Effector CD8-positive, alpha-beta T cell (primary cell): ENCODE measurements around the gene MECR.

ENCODE experiments used
- DNase-seq: peaks from one replicate; lab custom pipeline; 2025; lab: John Stamatoyannopoulos, UW

Gene MECR

DNA sequence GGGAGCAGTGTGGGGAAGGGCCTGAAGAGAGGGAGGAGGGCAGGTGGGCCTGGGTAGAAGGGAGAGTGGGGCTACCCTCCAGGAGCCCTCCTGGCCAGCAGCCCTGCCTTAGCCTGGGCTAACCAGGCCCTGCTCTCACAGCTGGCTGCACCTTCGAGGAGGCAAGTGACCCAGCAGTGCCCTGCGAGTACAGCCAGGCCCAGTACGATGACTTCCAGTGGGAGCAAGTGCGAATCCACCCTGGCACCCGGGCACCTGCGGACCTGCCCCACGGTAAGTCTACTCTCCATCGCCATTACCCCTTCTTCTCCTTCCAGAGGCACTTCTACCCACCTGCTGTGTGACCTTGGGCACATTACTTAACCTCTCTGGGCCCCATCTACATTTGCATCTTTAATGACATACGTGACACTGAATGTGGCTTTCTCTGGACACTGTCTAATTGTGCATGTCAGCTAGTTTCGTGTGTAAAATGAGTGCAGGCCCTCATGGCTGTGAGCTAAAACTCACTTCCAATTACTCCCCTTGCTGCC, 24.5 kb upstream of the MECR start:
- DNase-seq: no peak

DNA sequence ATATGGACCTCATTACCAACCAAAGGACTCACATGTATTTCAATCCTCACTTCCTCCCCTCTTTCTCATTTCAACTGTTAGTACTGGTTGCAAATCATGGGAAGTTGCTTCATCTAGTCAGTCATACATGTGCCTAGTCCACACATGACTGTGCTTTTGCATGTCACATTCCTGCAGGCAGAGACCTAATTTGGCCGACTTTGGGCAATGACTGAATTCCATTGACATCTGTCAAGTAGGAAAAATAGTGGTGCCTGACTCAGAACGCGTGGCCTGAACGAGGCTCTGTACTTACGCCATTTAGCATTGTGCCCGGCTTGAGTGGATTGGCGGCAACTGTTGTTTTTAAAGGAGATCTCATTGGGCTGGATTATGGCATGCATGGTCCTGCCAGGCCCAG, 23.6 kb upstream of the MECR start:
- no peak for DNase-seq

DNA sequence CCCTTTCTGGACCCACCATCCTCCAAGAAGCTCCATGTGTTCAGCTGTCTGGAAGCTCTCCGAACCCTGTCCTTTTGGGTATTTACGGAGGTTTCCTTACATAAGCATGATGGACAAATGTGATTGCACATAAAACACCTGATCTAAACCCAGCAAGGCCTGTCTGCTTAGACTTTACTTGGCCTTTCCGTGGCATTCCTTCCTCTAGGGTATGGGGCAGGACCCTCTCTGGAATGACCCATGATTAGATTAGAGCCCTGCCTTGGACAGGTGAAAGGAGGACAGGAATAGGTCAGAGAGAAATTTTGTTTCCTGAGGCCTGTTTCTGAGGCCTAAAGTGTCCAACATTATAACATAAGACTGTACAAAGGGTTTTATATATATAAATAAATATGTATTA, 22.4 kb upstream of the MECR start:
- DNase-seq: no peak

DNA sequence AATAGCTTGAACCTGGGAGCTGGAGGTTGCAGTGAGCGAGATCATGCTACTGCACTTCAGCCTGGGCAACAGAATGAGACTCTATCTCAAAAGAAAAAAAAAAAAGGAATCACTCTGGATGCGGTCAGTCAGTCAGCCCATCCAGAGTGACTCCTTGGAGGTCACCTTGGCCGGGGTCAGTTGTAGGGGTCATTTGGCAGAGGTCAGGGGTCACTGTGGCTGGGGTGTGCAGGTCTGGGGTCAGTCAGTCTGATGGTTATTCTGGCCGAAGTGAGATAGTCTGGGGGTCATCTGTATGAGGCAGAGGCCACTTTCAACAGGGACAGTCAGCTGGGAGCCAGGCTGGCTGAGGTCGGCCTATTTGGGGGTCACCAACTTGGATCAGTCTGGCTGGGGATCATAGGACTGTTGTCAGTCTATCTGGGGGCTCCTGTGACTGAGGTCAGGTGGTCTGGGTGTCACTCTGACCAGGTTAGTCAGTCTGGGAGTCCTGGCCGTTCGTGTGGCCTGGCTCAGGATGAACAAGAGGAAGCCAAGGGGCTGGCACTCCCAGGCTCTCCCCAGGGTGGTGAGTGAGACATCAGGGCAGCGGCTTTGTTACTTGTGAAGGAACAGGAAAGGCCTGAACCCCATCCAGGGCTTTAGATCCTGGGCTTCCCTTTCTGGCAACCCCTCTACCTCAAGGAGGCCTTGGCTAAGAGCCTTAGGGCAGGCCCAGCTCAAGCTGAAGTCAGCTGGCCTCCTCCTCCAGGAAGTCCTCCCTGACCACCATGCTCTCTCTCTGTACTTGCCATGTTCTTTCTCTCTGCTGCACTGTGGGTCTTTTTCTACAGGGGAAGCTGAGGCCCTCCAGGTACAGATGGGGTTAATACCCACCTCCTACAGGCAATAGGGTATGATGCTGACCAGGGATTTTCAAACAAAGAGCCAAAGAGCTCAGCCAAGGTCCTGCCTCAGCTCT, 20.7 kb upstream of the MECR start:
- DNase-seq: no peak

DNA sequence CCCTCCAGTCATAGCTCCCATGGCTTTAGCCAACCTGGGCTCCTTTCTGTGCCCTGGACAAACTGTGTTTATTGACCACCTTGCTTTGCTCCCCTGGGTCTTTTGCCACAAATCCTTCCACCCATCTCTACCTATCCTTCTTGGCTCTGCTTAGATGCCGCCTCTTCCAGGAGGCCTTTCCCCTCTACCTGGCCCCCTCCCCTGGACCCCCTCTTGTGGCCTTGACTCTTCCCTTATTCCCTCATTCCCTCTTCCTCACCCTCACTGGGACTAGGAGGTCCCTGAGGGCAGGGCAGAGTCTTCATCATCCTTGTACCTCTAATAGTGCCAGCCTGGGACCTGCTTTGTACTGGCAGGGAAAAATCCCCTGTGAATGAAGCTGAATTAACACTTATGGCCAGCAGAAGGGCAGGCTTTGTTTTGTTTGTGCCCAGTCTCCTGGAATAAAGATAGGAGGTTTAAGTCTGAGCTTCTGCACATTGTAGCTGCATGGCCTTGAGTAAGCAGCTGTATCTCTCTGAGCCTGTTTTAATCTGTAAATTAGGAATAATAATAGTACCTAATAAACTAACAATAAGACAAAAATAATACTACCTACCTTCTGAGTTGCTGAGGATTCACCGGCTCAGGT, 19.3 kb upstream of the MECR start:
- no peak for DNase-seq

DNA sequence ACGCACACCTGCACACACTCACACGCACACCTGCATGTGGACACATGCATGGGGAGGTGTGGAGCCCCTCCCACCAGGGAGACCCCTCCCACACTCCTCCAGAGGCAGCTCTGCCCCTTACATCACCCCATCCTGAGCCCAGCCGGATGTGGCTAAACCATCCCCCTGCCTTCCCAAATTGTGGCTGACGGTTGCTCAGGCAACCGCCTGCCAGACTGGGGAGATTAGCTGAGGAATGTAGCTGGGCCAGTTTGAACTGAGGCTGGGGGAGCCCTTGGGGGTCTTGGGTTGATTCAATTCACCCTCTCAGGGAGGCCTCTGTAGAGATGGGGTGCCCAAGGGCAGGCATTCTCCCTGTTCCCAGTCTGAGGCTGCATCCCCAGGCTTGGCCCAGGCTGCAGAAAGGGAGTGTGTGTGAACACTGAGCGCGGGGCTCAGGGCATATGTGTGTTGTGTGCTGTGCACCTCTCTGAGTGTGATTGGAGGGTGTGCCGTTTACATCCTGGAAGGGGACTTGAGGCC, 18.5 kb upstream of the MECR start:
- DNase-seq: no peak

DNA sequence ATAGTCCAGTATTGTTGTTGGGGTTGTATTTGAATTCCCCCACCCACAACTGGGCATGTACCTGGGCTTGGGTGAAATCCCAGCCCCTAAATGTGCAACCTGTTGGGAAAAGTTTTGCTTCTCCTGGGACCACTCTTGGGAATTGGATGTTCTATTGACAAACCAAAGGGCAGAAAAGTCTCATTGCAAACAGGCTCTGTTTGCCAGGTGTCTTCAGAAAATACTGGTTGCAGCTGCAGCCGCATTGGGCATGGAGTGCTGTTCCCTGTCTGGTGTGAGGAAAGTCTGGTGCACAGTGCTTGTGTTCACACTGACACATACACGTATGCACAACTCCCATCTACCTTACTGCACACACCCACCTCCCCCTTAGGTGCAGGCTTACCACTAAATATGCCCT, 17.7 kb upstream of the MECR start:
- DNase-seq: no peak

DNA sequence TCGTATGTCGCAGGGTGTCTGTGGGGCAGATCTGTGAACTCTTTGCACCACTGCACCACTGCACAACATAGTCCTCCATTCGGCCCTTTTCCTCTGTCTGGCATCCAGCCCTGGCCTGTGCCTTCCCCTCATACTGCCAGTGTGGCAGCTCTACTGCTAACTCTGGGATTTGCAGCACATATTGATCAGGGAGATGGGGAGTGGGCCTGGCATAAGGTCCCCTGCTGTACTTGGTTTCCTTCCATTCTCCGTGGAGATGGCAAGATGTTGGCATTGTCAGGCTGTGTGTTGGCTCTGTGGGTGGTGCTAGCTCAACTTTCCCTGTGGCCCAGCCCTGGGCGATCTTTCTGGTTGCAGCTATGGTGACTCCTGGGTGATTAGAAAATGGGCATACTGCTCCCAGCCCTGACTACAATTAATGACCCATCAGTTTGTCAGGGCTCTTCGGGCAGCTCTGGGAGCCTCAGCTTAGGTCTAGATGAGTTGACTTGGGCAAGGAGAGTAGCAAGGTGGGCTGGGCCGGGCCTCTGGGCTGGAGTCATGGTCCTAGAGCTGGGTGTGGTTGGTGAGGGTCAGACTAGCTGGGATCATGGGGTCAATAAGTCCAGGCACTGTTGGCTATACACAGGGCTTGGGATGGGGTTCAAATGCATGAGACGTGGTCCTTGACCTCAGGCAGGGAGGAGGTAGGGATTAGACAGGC, 17.0 kb upstream of the MECR start:
- DNase-seq: no peak

DNA sequence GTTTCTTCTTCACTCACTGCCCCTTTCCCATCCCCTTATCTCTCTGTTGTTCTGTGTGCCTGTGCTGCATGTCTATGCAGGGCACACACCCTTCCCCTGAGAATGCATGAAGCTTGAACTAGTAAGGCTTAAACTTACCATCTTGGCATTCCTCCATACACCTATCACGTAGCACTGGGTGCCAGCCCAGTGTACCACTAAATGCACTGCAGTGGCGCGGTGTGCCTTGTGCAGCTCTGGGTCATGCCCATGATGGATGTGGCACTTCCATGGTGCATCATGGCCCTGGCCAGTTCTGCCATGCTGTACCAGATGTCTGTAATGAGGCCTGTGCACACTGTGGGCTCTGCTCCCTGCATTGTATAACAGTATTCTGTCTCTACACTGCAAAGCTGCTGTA, 16.3 kb upstream of the MECR start:
- DNase-seq: no peak

DNA sequence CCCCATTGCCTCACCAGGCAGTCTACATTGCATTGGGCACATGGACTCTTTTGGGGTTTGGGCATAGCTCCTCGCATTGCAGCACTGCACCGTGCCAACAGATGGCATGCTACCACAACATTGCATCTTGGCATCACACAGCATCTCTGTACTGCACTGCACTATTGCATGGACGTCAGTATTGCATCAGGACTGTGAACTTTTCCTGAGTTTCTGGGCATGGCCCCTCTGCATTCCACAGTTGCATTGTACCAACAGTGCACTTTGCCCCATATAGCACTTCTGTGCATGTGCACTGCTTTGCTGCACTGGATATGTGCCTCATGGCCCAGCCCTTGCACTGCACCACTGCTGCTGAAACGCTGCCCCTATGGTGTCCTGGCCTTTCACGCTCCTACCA, 15.1 kb upstream of the MECR start:
- no peak for DNase-seq

DNA sequence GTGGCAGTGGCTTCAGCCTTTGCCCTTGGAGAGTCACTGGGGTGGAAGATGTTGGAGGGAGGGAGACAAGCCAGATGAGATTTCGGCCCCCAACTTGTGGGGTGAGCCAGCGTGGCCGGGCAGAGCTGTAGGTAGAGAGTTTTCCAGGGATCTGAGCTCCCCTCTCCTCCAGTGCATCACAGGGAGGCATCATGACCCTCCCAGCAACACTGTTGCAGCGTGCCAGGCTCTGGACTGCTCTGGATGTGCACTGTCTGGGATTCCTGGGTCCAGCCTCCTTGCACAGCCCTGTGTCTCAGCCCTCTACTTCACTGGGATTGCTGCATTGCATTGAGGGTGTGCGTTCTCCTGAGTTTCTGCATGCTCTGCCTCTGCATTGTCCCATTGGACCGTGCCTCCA, 14.5 kb upstream of the MECR start:
- no peak for DNase-seq

DNA sequence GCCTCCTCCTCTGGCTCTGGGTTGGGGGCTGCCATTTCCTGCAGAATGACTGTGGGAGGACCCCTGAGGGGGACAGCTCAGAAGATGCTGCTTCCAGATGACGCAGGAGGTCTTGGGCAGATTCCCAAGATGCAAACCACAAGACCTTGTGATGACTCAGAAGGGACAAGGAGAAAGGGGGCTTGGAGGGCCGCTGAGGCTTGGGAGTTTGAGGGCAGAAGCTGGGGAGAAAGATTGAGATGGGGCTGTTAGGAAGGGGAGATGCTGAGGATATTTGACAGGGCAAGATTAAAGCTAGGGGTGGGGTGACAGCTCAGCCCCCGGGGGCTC, 13.1 kb upstream of the MECR start:
- no peak for DNase-seq

DNA sequence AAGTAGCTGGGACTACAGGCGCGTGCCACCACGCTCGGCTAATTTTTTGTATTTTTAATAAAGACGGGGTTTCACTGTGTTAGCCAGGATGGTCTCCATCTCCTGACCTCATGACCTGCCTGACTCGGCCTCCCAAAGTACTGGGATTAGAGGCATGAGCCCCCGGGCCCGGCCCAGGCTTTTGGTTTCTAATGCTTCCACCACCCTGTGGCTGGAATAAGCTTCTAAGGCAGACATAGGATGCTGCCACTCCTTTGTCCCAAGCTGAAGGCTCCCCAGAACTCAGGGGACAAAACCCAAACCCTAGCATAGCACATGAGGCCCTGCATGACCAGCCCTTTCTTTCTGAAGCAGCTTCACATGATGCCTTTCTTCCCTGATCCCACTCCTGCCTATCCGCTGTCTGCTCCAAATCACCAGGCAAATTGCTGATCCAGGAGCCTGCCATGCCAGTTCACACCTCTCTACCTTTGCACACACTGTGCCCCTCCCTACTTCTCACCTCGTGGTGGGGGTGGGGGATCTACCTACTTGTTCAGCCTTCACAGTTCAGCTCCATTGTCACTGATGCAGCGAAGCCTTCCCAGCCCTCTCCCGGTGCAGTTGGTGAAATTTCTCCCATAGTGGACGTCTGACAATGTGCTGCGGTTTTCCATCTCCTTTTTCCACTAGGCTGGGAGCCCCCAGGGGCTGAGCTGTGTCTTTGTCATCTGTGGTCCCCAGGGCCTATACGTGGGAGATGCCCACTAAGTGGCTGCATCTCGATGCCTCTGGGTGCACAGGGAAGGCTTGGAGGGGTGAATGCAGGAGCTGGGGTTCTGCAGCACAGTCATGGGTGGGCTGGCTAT, 12.5 kb upstream of the MECR start:
- DNase-seq: no peak

DNA sequence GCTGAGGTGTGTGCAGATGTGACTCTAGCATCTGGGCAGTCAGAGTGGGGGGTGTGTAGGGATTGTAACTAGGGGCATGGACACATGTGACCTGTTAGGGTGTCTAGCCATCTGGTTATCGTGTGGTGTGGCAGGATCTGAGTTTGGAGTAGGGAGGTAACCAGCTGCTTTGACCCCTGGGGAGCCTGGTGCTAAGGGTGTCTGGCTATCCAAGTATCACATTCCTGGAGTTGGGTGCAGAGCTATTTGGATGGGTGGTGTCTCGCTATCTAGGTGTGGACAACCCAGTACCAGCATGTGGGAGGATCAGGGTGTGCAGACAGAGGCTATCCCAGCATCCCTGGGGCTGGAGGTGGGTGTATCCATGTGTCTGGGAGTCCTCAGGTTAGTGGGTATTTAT, 10.3 kb upstream of the MECR start:
- DNase-seq: no peak

DNA sequence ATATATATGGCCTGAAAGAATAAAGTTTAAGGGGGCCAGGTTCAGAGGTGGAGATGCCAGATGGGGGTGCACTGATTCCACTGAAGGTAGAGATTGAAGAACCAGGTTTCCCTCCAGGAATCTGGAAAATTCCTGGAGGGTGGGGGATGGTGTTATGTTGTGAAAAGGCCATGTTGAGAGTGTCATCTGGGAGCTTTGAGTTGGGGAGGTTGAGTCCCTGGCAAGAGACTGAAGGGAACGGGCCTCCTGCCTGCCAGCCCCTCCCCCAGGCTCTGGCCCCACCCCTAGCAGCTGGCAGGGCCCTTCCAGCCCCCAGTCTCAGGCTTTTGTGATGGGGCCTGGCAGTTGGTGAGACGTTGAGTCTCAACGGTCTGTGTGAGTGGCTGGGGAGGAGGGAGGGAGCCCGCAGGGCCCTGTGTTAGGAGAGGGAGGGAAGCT, 9.7 kb upstream of the MECR start:
- DNase-seq: no peak

DNA sequence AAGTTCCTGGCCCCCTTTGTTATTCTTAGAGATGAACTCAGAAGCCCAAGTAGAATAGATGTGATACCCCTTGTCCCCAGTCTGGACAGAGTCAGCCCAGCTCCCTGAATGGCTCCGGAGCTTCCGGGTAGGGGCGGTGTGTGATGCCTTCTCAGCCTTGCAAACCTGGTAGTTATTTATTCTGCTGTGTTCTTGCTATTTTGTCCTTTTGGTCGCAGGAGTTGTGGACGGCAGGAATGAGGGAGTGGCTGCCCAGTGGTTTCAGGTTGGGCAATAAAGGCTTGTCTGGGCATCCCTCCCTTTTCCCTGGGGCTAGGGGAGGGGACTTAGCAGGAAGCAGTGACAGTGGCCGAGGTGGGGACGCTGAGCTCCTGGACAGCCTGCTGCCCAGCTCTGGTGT, 8.4 kb upstream of the MECR start:
- no peak for DNase-seq

DNA sequence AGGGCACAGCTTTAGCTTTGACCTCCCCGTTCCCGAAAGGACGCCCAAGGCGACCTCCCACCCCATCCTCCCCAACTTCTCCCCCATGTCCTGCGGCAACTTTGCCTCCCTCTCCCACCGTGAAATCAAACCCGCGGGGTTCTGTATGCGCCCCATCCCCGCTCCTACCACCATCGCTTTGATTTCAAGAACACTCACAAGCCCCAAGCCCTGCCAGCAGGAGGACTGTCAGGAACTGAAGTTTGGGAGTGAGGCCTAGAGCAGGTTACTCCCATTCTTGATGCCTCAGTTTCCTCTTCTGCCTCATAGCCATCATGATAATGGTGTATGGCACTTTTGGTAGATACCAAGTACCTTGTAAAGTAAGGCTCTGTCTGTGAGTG, 7.9 kb upstream of the MECR start:
- no peak for DNase-seq

DNA sequence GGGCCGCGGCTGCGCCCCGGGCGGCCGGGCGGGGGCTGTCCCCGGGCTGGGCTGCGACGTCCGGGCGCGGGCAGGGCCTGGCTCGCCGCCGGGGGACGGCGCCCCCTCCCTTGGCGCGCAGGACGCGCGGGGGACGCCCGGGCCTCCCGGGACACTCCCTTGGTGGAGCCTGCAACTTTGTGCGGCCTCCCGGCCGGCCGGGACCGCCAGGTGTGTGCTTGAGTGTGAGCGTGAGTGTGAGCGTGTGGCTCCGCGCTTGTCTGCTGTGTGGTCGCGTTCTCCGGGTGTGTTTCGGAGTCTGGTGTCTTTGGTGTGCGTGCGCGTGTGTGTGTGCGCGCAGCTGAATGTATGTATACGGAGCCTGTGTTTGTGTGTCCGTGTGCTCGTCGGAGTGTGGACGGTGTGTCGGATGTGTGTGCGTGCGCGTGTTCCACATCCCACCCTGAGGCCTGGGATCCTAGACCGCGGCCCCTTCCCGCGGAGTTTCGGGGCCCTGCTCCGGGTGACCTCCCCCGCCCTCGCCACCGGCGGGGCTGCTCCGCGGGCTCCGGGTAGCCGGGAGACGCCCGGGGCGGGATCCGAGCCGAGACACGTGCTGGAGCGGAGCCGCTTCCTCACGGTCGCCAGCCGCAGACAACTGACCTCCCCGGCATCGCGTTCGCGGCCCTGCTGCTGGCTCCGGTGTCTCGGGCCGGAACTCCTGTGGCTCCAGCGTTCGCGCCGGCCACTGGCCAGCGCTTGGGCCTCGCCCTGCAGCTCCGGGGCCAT, 7.3 kb upstream of the MECR start:
- no peak for DNase-seq

DNA sequence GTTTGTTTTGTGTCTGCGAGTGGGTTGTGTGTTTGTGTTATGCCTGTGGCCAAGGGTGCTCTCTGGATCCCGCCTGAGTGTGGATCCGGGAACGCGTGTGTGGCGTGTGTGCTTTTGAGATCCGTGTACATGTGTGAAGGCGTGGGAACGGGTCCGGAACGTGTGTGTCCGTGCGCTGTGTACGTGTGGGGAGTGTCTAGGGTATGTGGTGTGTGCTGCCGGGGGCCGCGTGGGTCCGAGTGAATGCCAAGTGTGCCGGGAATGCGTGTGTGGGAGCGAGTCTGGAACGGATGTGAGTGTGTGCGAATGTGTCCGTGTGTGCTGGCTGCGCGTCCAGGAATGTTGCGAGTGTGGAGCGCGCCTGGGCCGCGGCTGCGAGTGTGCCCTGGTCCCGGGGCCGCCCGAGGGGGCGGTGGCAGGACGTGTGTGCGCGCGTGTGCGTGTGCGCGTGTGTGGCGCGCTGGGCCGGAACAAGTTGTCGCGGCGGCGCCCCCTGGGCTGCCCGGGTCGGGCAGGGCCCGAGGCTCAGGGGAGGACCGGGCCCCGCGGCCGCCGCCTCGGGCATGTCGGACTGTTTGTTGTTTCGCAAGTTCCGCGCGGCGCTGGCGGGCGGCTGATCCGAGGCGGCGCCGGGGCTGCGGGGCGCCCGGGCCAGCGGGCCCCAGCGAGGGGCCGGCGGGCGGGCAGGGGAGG, 6.5 kb upstream of the MECR start:
- DNase-seq: no peak

DNA sequence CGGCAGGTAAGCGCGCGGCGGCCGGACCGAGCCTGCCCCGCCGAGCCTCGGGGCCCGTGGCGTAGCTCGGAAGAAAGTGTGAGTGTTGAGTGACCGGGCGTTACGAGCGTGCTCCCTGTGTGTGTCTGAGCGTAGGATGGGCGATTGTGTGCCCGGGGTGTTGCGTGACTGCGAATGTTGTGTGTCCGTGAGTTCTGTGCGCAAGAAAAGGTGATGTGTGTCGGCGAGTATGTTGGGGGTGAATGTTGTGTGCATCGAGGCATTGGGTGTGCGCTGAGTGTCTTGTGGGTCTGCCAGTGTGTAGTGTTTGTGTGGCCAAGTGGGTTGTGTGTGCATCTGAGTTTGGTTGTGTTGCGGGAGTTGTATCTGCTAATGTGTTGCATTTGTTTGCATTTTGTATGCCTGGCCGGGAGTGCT, 6.0 kb upstream of the MECR start:
- DNase-seq: no peak
